Smooth muscle cell (in vitro differentiated cells): ENCODE results near the gene MBNL1. TPM values are rescaled to one million over a fixed set of nuclear protein-coding genes. Genes with fewer than 3 reads are reported as not detected.

Experiments used
- DNase-seq: peaks from one replicate; lab custom pipeline; 2025; ENCODE audit not compliant: unreplicated experiment; lab: John Stamatoyannopoulos, UW
- H2AFZ ChIP-seq: fragments of 200-600 bp; sonication (generic); 2 replicates; pipeline ENCODE4 v1.6.0; 2016; ENCODE audit warnings: antibody characterized with exemption, low read depth, mild to moderate bottlenecking
- H3F3A ChIP-seq: fragments of 200-600 bp; sonication (generic); 2 replicates; pipeline ENCODE4 v1.6.0; 2017; ENCODE audit warnings: antibody characterized with exemption, low read depth
- H3K27ac ChIP-seq: fragments of 200-600 bp; sonication (generic); 2 replicates; pipeline ENCODE4 v1.5.1; 2016; ENCODE audit warnings: low read depth, mild to moderate bottlenecking
- H3K27me3 ChIP-seq: fragments of 200-600 bp; sonication (generic); 2 replicates; pipeline ENCODE4 v1.6.1; 2016; ENCODE audit warnings: low read depth, mild to moderate bottlenecking
- H3K36me3 ChIP-seq: fragments of 200-600 bp; sonication (generic); 2 replicates; pipeline ENCODE4 v1.5.1; 2016; ENCODE audit warnings: low read depth
- H3K4me1 ChIP-seq: fragments of 200-600 bp; sonication (generic); 2 replicates; pipeline ENCODE4 v1.5.1; 2016; ENCODE audit warnings: low read depth
- H3K4me2 ChIP-seq: fragments of 200-600 bp; sonication (generic); 2 replicates; pipeline ENCODE4 v1.6.0; 2016; ENCODE audit warnings: mild to moderate bottlenecking
- H3K4me3 ChIP-seq: fragments of 200-600 bp; sonication (generic); 2 replicates; pipeline ENCODE4 v1.5.1; 2016; ENCODE audit warnings: mild to moderate bottlenecking
- H3K79me2 ChIP-seq: fragments of 200-600 bp; sonication (generic); 2 replicates; pipeline ENCODE4 v1.6.0; 2016; ENCODE audit warnings: low read depth, mild to moderate bottlenecking
- H3K9ac ChIP-seq: fragments of 200-600 bp; sonication (generic); 2 replicates; pipeline ENCODE4 v1.6.0; 2016; ENCODE audit warnings: low read depth
- H3K9me3 ChIP-seq: fragments of 200-600 bp; sonication (generic); replicated peaks from 2 replicates; pipeline ENCODE4 v1.5.1; 2016; ENCODE audit warnings: low read depth
- H4K20me1 ChIP-seq: fragments of 200-600 bp; sonication (generic); 2 replicates; pipeline ENCODE4 v1.6.0; 2016; ENCODE audit warnings: low read depth
- CTCF ChIP-seq: fragments of 200-600 bp; sonication (generic); IDR thresholded peaks from 2 replicates; pipeline ENCODE4 v1.5.1; 2017; ENCODE audit warnings: borderline replicate concordance, mild to moderate bottlenecking, antibody characterized with exemption; ENCODE audit not compliant: insufficient read depth, poor library complexity, severe bottlenecking
- WGBS: methylation state at CpG from one replicate; pipeline ENCODE4 v1.1.7; 2016; ENCODE audit warnings: low lambda C conversion rate; 5-methylcytosine and 5-hydroxymethylcytosine counted together
- polyA plus RNA-seq: library from polyadenylated mRNA; unstranded; fragments of >200 nt; fragmentation: Nextera tagmentation; extraction: Ambion mirVana; gene quantifications from 2 replicates; pipeline ENCODE4 v1.2.1, GENCODE V29; 2016
- total RNA-seq: library from RNA; depleted of rRNA; stranded (reverse); fragments of >200 nt; gene quantifications from 2 replicates; pipeline ENCODE4 v1.2.3, GENCODE V29; 2014

MBNL1 gene
- total and polyA plus RNA-seq, 2 experiments from 2014 or later = 19.5 to 128 TPM

DNA sequence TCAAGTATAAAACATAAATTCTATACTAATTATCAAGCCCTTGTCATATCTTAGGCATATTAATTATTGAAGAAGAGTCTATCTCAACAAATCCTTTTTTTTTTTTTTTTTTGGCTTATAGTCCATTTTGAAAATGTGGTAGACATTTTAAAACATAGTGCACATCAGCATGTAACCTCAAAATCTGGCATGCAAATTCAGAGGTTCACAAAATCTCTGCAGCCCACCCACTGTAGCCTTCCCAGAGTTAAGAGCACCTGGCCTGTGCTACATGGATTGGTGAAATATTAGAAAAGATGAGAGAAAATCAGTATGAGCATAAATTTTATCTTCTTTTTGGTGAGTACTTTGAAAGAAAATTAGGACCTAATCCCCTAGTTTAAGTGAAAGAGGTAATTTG lies 84.8 kb downstream of the MBNL1 start:
- Histone ChIP-seq H3K4me3 (no peak overlapping the region), H3K79me2 (peaks cover 87% of the 10 kb centered on the region), H3K9ac (no peak overlapping the region), H3K36me3 (no peaks in the 10 kb centered on the region), H3K27me3 (no peaks in the 10 kb centered on the region), H3K4me1 (no peaks in the 10 kb centered on the region), H4K20me1 (peaks cover 98% of the 10 kb centered on the region), H3K9me3 (no peaks in the 10 kb centered on the region), H3K27ac (no peak overlapping the region), H2AFZ (no peak overlapping the region), H3F3A (no peaks in the 10 kb centered on the region), H3K4me2 (no peak overlapping the region)
- TF ChIP-seq CTCF = no peak
- DNase-seq = no peak

DNA sequence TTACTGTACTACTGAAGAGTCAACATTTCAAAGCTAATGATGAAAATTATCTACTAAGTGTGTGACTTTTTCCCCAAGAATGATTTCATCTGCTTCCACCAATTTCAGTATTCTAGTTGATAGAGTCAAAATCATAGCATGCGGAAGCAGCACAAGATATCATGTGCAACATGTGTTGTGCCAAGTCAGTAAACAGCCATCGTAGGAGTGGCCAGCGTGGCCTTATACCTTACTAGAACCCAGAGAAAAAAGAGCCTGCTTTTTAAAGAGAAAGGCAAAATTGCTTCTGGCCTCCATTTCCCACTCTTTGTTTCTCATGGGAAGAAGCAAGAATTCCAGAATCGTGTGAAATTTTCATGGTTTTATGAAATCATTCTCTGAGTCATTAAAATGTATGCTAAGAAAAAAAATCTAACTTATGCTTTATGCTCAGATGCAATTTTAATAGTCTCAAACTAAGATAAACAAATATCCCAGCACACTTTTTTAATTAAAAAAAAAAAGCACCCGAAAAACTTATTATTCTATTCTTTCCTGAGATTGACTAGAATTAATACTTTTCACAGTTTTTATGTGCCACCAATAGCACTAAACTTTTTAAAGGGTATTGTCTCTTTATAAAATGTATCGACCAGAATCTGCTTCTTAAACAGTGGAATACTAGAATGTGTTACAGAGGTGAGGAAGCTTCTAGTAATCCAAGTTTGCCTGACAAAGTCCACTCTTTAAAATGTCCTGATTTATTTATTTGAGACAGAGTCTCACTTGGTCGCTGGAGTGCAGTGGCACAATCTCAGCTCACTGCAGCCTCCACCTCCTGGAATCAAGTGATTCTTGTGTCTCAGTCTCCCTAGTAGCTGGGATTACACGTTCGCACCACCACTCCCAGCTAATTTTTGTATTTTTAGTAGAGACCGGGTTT lies 87.3 kb downstream of the MBNL1 start:
- 96% methylated on average over 10 of the region's 10 CpGs for WGBS
- H3K4me3 ChIP-seq = no peak overlapping the region
- TF ChIP-seq CTCF = no peak
- no peak for DNase-seq
- no peaks in the 10 kb centered on the region for H3F3A ChIP-seq
- H3K4me1 ChIP-seq = no peaks in the 10 kb centered on the region
- no peak overlapping the region for H3K27ac ChIP-seq
- no peaks in the 10 kb centered on the region for H3K27me3 ChIP-seq
- H4K20me1 ChIP-seq = peaks cover 98% of the 10 kb centered on the region
- no peak overlapping the region for H3K4me2 ChIP-seq
- no peak overlapping the region for H2AFZ ChIP-seq
- H3K9ac ChIP-seq = no peak overlapping the region
- peaks cover 77% of the 10 kb centered on the region for H3K79me2 ChIP-seq
- no peaks in the 10 kb centered on the region for H3K9me3 ChIP-seq
- no peaks in the 10 kb centered on the region for H3K36me3 ChIP-seq

GRCh38 chr3:152356870-152357276 lies 88.1 kb downstream of the MBNL1 start:
- Histone ChIP-seq H3K79me2 (peaks cover 70% of the 10 kb centered on the region), H3K4me3 (no peak overlapping the region), H3K4me2 (no peak overlapping the region), H3K36me3 (no peaks in the 10 kb centered on the region), H4K20me1 (peaks cover 98% of the 10 kb centered on the region), H3K4me1 (no peaks in the 10 kb centered on the region), H3F3A (no peaks in the 10 kb centered on the region), H3K27me3 (no peaks in the 10 kb centered on the region), H3K9ac (no peak overlapping the region), H3K27ac (no peak overlapping the region), H2AFZ (no peak overlapping the region), H3K9me3 (no peaks in the 10 kb centered on the region)
- WGBS = 96% methylated on average over 2 of the region's 2 CpGs
- TF ChIP-seq CTCF = no peak
- DNase-seq = no peak

GRCh38 chr3:152357587-152357986 lies 88.9 kb downstream of the MBNL1 start:
- TF ChIP-seq CTCF = no peak
- Histone ChIP-seq H3K4me2 (no peak overlapping the region), H3F3A (no peaks in the 10 kb centered on the region), H3K9me3 (no peaks in the 10 kb centered on the region), H2AFZ (no peak overlapping the region), H3K4me3 (no peak overlapping the region), H3K36me3 (no peaks in the 10 kb centered on the region), H3K27me3 (no peaks in the 10 kb centered on the region), H3K9ac (no peak overlapping the region), H3K79me2 (peaks cover 70% of the 10 kb centered on the region), H3K27ac (no peak overlapping the region), H3K4me1 (no peaks in the 10 kb centered on the region), H4K20me1 (peaks cover 98% of the 10 kb centered on the region)
- DNase-seq = no peak
